Measurements from ENCODE around the gene MRPL47. TPM values are rescaled to one million over a fixed set of nuclear protein-coding genes. Genes with fewer than 3 reads are reported as not detected.

Gene MRPL47
- total RNA-seq, 1 experiment from 2014 or later, result 75.5 TPM

GRCh38 chr3:179580992-179581391, 23.4 kb downstream of the MRPL47 start:
- H2BK20ac ChIP-seq (ENCODE audit: low read depth, low read length, poor library complexity, severe bottlenecking), result no peak overlapping the region
- no peak overlapping the region for H3K18ac ChIP-seq (ENCODE audit: insufficient read length, low read depth, low read length)
- H3K4me1 ChIP-seq (ENCODE audit: insufficient read depth, low read length), result no peaks in the 10 kb centered on the region
- Mint-ChIP-seq H3K27me3 (ENCODE audit: low read depth) (no peaks in the 10 kb centered on the region), H3K27ac (no peak overlapping the region), H3K4me3 (no peak overlapping the region), H3K9me3 (no peaks in the 10 kb centered on the region), H3K36me3 (ENCODE audit: insufficient read depth in 1 of 3, low read depth in 3 of 3) (peaks cover 16 to 67% (median 63%) of the 10 kb centered on the region in 3 experiments; a peak in 6 of 7 replicates), H3K4me1 (no peaks in the 10 kb centered on the region)
- no peak overlapping the region for H2BK5ac ChIP-seq (ENCODE audit: insufficient read length, low read length)
- no peak overlapping the region for H3K27ac ChIP-seq (ENCODE audit: insufficient read length, low read depth, low read length)
- no peak overlapping the region for H4K8ac ChIP-seq (replicated peaks; ENCODE audit: insufficient read length, low read depth, low read length)
- no peaks in the 10 kb centered on the region for H4K20me1 ChIP-seq (ENCODE audit: control insufficient read depth, insufficient read depth, insufficient read length)
- no peaks in the 10 kb centered on the region for H3K23me2 ChIP-seq (ENCODE audit: insufficient read length, low read depth, low read length, poor library complexity, severe bottlenecking)
- H3K79me2 ChIP-seq (ENCODE audit: insufficient read depth, low read length), result no peaks in the 10 kb centered on the region
- WGBS (ENCODE audit: extremely low coverage, insufficient read length, low lambda C conversion rate), result no CpG with 5 or more reads among the region's 1 CpG
- no peak overlapping the region for H2BK120ac ChIP-seq (ENCODE audit: low read depth, low read length, poor library complexity, severe bottlenecking)
- no peak overlapping the region for H3K14ac ChIP-seq (ENCODE audit: insufficient read depth, low read length)
- H3K9me3 ChIP-seq (ENCODE audit: control insufficient read depth, low read depth, low read length), result no peaks in the 10 kb centered on the region
- no peak overlapping the region for H2AK5ac ChIP-seq (ENCODE audit: insufficient read length, low read length)
- no peak overlapping the region for H3K4ac ChIP-seq (ENCODE audit: low read depth, low read length)
- no peak overlapping the region for H3K4me2 ChIP-seq (ENCODE audit: insufficient read depth, insufficient read length, low read length)
- H3K27me3 ChIP-seq (ENCODE audit: insufficient read depth, low read length), result no peaks in the 10 kb centered on the region
- no peak for TF ChIP-seq CTCF (conservative IDR thresholded peaks at IDR 0.05)
- H3K56ac ChIP-seq (ENCODE audit: insufficient read length, low read depth, low read length), result no peak overlapping the region
- no peak overlapping the region for H3K9ac ChIP-seq (ENCODE audit: extremely low read depth, insufficient read length, low read length)
- H2BK12ac ChIP-seq (ENCODE audit: insufficient read length, low read depth, low read length), result no peak overlapping the region
- no peak for DNase-seq
- H3T11ph ChIP-seq (ENCODE audit: low read length), result no peak overlapping the region
- H3K23ac ChIP-seq (ENCODE audit: insufficient read length, low read depth, low read length), result no peak overlapping the region
- no peak overlapping the region for H4K91ac ChIP-seq (ENCODE audit: insufficient read length, low read depth, low read length)
- H2BK15ac ChIP-seq (ENCODE audit: low read depth, low read length), result no peak overlapping the region
- no peaks in the 10 kb centered on the region for H3K79me1 ChIP-seq (ENCODE audit: insufficient read depth, low read depth, low read length, poor library complexity, severe bottlenecking)
- no peak overlapping the region for H4K5ac ChIP-seq (ENCODE audit: insufficient read length, low read depth, low read length)
- no peak overlapping the region for H2AFZ ChIP-seq (ENCODE audit: low read length)
